GM13976 (cell line): ENCODE data around the gene UGT1A9.

Source experiments
- DNase-seq: peaks from one replicate; pipeline ENCODE4 v3.0.0; 2012; ENCODE audit warnings: low spot score
- CTCF ChIP-seq: IDR thresholded peaks from 2 replicates; pipeline ENCODE4 v1.5.1; 2012; ENCODE audit warnings: borderline replicate concordance, mild to moderate bottlenecking; ENCODE audit not compliant: insufficient read depth; ENCODE audit errors: extremely low read depth, missing control alignments, control extremely low read depth
- in situ Hi-C: fragments of 300-500 bp; cut with MboI; formaldehyde crosslinking; loops from one replicate; pipeline ENCODE4 v1.12.0; 2022; ENCODE audit warnings: low sequenced_read_pairs, mixed read lengths, inconsistent platforms; ENCODE audit not compliant: unreplicated experiment

UGT1A9 gene

GRCh38 chr2:233803994-233804393 lies 132.3 kb downstream of the UGT1A9 start:
- in situ Hi-C loops: no loop called here
- no peak for DNase-seq
- no peak for TF ChIP-seq CTCF

DNA sequence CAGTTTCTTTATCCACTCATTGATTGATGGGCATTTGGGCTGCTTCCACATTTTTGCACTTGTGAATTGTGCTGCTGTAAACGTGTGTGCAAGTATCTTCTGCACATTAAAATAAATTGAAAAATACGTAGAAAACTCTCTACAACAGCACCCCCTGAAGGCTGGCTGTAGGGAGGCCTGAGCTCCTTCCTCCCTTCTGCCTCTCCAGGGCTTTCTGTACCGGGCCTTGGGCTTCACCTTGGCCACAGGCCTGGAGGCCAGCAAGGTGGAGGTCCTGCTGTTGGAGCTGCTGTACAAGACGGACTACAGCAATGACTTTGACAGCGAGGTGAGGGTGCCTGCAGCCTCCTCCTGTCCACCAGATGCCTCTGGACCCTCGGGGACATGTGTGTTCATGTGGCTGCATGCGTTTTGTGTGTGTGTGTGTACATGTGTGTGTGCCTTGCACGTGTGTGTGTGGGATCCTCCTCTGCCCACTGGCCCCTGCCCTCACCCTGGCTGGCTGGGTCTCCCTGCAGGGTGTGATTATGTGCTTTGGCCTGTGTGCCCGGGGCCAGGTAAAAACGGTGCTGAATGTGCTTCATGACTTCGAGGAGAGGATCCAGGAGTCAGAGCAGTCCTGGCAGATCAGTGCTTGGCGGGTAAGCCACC lies 135.6 kb downstream of the UGT1A9 start:
- no peak for DNase-seq
- in situ Hi-C loops: no loop called here

GRCh38 chr2:233807966-233808935 lies 136.6 kb downstream of the UGT1A9 start:
- no peak for TF ChIP-seq CTCF
- DNase-seq: no peak
- in situ Hi-C loops: no loop called here

More for the DNA sequence above, 135.6 kb downstream of the UGT1A9 start:
- TF ChIP-seq CTCF: no peak

DNA sequence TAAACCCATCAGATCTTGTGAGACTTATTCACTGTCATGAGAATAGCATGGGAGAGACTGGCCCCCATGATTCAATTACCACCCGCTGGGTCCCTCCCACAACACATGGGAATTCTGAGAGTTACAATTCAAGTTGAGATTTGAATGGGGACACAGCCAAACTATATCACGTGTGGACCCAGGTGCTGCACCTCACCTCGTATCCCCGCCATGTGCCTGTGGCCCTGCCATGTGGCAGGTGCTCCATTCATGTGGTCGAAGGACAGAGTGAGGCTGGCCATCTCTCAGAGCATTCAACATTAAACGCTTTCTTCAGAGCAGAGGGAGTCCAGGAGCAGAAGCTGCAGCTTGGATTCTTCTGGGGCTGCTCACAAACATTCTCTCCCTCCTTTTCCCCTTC lies 138.7 kb downstream of the UGT1A9 start:
- no peak for DNase-seq
- TF ChIP-seq CTCF: no peak
- in situ Hi-C loops: no loop called here

- TF ChIP-seq CTCF: no peak
- in situ Hi-C loops: no loop called here
- DNase-seq: no peak
Observed at GRCh38 chr2:233811087-233811486, 139.4 kb downstream of the UGT1A9 start.

DNA sequence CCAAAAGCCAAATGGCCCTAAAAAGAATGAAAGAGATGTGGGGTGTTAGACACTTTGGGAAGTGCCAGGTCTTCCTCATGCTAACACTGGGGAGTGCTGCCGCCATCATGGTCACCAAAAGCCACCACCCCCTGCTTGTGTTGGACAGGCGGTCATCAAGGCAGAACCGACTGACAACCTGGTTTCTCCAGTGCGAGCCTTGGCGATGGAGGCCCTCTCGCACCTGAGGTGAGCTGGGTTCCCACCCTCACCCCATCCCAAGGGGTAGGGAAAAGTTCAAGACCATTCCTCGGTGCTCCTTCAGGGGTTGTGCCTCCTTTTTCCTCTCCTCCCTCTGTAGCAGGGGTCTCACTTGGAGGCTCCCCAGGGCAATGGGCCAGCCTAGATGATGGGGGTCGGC lies 140.0 kb downstream of the UGT1A9 start:
- TF ChIP-seq CTCF: no peak
- in situ Hi-C loops: no loop called here
- DNase-seq: no peak
